ENCODE measurements around the gene PEMT.

Gene PEMT

GRCh38 chr17:17605083-17605728 lies 13.7 kb upstream of the PEMT start:
- no peak for DNase-seq (ENCODE audit: low read depth)

- DNase-seq (ENCODE audit: low read depth), result no peak
These were observed 12.4 kb upstream of the PEMT start for GRCh38 chr17:17603895-17604225.

GRCh38 chr17:17603178-17603894 lies 11.8 kb upstream of the PEMT start:
- DNase-seq (ENCODE audit: low read depth), result no peak

GRCh38 chr17:17599965-17600364 lies 8.5 kb upstream of the PEMT start:
- DNase-seq (ENCODE audit: low read depth), result no peak

- no peak for DNase-seq (ENCODE audit: low read depth)
These were observed 6.5 kb upstream of the PEMT start for GRCh38 chr17:17598003-17598402.

GRCh38 chr17:17595755-17596154 lies 4.2 kb upstream of the PEMT start:
- no peak for DNase-seq (ENCODE audit: low read depth)

- DNase-seq (ENCODE audit: low read depth), result no peak
These were observed 1.7 kb upstream of the PEMT start for GRCh38 chr17:17593222-17593620.

- no peak for DNase-seq (ENCODE audit: low read depth)
These were observed 589 bp downstream of the PEMT start for GRCh38 chr17:17590883-17591354.

- DNase-seq (ENCODE audit: low read depth), result no peak
These were observed 1.3 kb downstream of the PEMT start for GRCh38 chr17:17590141-17590751.

GRCh38 chr17:17587614-17588337 lies 3.7 kb downstream of the PEMT start:
- DNase-seq (ENCODE audit: low read depth), result no peak

GRCh38 chr17:17582372-17582771 lies 9.1 kb downstream of the PEMT start:
- no peak for DNase-seq (ENCODE audit: low read depth)

- no peak for DNase-seq (ENCODE audit: low read depth)
These were observed 10.0 kb downstream of the PEMT start for GRCh38 chr17:17581509-17581908.

GRCh38 chr17:17580662-17581470 lies 10.6 kb downstream of the PEMT start:
- DNase-seq (ENCODE audit: low read depth), result no peak

GRCh38 chr17:17579691-17580090 lies 11.8 kb downstream of the PEMT start:
- DNase-seq (ENCODE audit: low read depth), result no peak

GRCh38 chr17:17577373-17577772 lies 14.1 kb downstream of the PEMT start:
- no peak for DNase-seq (ENCODE audit: low read depth)

- no peak for DNase-seq (ENCODE audit: low read depth)
These were observed 14.7 kb downstream of the PEMT start for GRCh38 chr17:17576772-17577234.

GRCh38 chr17:17575360-17576251 lies 15.9 kb downstream of the PEMT start:
- no peak for DNase-seq (ENCODE audit: low read depth)

- DNase-seq (ENCODE audit: low read depth), result no peak
These were observed 17.6 kb downstream of the PEMT start for GRCh38 chr17:17573912-17574311.

- DNase-seq (ENCODE audit: low read depth), result no peak
These were observed 19.3 kb downstream of the PEMT start for GRCh38 chr17:17572010-17572785.
